IMR-90 (cell line): ENCODE measurements around the gene CH25H. TPM values are rescaled to one million over a fixed set of nuclear protein-coding genes. Genes with fewer than 3 reads are reported as not detected.

Source experiments
- ATAC-seq: fragments of 200-7000 bp; cut with Tn5 transposase; 2 replicates; pipeline ENCODE4 v1.9.1; 2020; ENCODE audit warnings: low read depth, mild to moderate bottlenecking, moderate library complexity
- BruUV-seq: library from RNA; stranded (reverse); fragments of 400-500 nt; replicated peaks from 2 replicates; lab custom pipeline; 2021; lab: Mats Ljungman, UMichigan
- CTCF ChIA-PET: fragments of 300-600 bp; formaldehyde crosslinking; extraction: SDS; loops from one replicate; lab custom pipeline; 2021; ENCODE audit warnings: antibody characterized with exemption; lab: Yijun Ruan, JAX
- POLR2A ChIA-PET: fragments of 300-600 bp; sonication (Branson Sonifier 250); formaldehyde crosslinking; loops from one replicate; lab custom pipeline; 2022; ENCODE audit warnings: antibody characterized with exemption; ENCODE audit not compliant: unreplicated experiment; lab: Charles Lee
- DNase-seq: peaks from one replicate; pipeline ENCODE4 v3.0.0; 2013
- H2AFZ ChIP-seq: replicated peaks from 2 replicates; pipeline ENCODE3; 2013; ENCODE audit warnings: low read length, mild to moderate bottlenecking; ENCODE audit not compliant: poor library complexity
- H2AK5ac ChIP-seq: 2 replicates; pipeline ENCODE4 v1.6.1; 2013; ENCODE audit warnings: low read depth, low read length, inconsistent platforms
- H2AK9ac ChIP-seq: replicated peaks from 2 replicates; pipeline ENCODE3; 2013; ENCODE audit warnings: mild to moderate bottlenecking, low read depth, low read length, moderate library complexity; ENCODE audit not compliant: poor library complexity
- H2BK120ac ChIP-seq: 2 replicates; pipeline ENCODE4 v1.6.1; 2013; ENCODE audit warnings: low read depth, low read length, inconsistent platforms
- H2BK15ac ChIP-seq: 3 replicates; pipeline ENCODE4 v1.6.1; 2013; ENCODE audit warnings: low read depth, low read length, inconsistent platforms
- H2BK20ac ChIP-seq: 2 replicates; pipeline ENCODE4 v1.6.1; 2013; ENCODE audit warnings: low read depth, mild to moderate bottlenecking, inconsistent platforms, low read length, moderate library complexity
- H2BK5ac ChIP-seq: 2 replicates; pipeline ENCODE4 v1.6.1; 2013; ENCODE audit warnings: mild to moderate bottlenecking, low read depth, low read length, inconsistent platforms; ENCODE audit not compliant: poor library complexity, severe bottlenecking
- H3K14ac ChIP-seq: replicated peaks from 2 replicates; pipeline ENCODE4 v1.6.1; 2013; ENCODE audit warnings: low read depth, low read length, inconsistent platforms
- H3K18ac ChIP-seq: 2 replicates; pipeline ENCODE4 v1.6.1; 2013; ENCODE audit warnings: low read depth, low read length, control low read depth
- H3K23ac ChIP-seq: 2 replicates; pipeline ENCODE4 v1.6.1; 2013; ENCODE audit warnings: low read depth, low read length, inconsistent platforms
- H3K27ac ChIP-seq: 2 replicates; pipeline ENCODE4 v1.5.1; 2013; ENCODE audit warnings: mild to moderate bottlenecking, control low read depth, low read length; ENCODE audit not compliant: insufficient read depth
- H3K27me3 ChIP-seq: 2 replicates; pipeline ENCODE4 v1.6.1; 2013; ENCODE audit warnings: low read length; ENCODE audit not compliant: control insufficient read depth, insufficient read depth
- H3K36me3 ChIP-seq: 2 replicates; pipeline ENCODE4 v1.6.1; 2013; ENCODE audit warnings: low read length, mixed read lengths; ENCODE audit not compliant: control insufficient read depth, insufficient read depth
- H3K4ac ChIP-seq: 2 replicates; pipeline ENCODE4 v1.6.1; 2013; ENCODE audit warnings: low read depth, low read length, inconsistent platforms
- H3K4me1 ChIP-seq: 2 replicates; pipeline ENCODE4 v1.6.1; 2013; ENCODE audit warnings: low read length, mixed read lengths; ENCODE audit not compliant: control insufficient read depth, insufficient read depth
- H3K4me2 ChIP-seq: 2 replicates; pipeline ENCODE4 v1.6.1; 2013; ENCODE audit warnings: low read depth, mild to moderate bottlenecking, control low read depth, low read length, moderate library complexity
- H3K4me3 ChIP-seq: 2 replicates; pipeline ENCODE4 v1.5.1; 2013; ENCODE audit warnings: low read depth, mild to moderate bottlenecking, control low read depth, low read length, moderate library complexity; ENCODE audit not compliant: insufficient read depth
- H3K56ac ChIP-seq: 2 replicates; pipeline ENCODE4 v1.6.1; 2013; ENCODE audit warnings: low read length, inconsistent platforms; ENCODE audit not compliant: insufficient read depth; ENCODE audit errors: extremely low read depth
- H3K79me1 ChIP-seq, 2 experiments: 2 replicates each; pipeline ENCODE4 v1.6.1; 2013; ENCODE audit warnings: low read length in 2 of 2, inconsistent platforms in 1 of 2, low read depth in 1 of 2
- H3K9ac ChIP-seq: 2 replicates; pipeline ENCODE4 v1.6.1; 2013; ENCODE audit warnings: low read depth, low read length, control low read depth
- H3K9me1 ChIP-seq: 2 replicates; pipeline ENCODE4 v1.6.1; 2013; ENCODE audit warnings: low read length, inconsistent platforms; ENCODE audit not compliant: insufficient read depth
- H3K9me3 ChIP-seq: 2 replicates; pipeline ENCODE4 v1.6.1; 2013; ENCODE audit warnings: low read length; ENCODE audit not compliant: control insufficient read depth, insufficient read depth
- H4K20me1 ChIP-seq: 2 replicates; pipeline ENCODE4 v1.6.1; 2013; ENCODE audit warnings: low read length, inconsistent platforms; ENCODE audit not compliant: insufficient read depth
- H4K5ac ChIP-seq: 2 replicates; pipeline ENCODE4 v1.6.1; 2013; ENCODE audit warnings: mild to moderate bottlenecking, low read depth, low read length, control low read depth
- H4K8ac ChIP-seq, 2 experiments: 2 replicates each; pipeline ENCODE4 v1.6.1; 2013; ENCODE audit warnings: low read depth in 2 of 2, low read length in 2 of 2, control low read depth in 1 of 2, inconsistent platforms in 1 of 2
- H4K91ac ChIP-seq: 2 replicates; pipeline ENCODE4 v1.6.1; 2013; ENCODE audit warnings: low read depth, low read length, inconsistent platforms; ENCODE audit not compliant: insufficient read depth
- BHLHE40 ChIP-seq: fragments of 150-350 bp; IDR thresholded peaks from 2 replicates; pipeline ENCODE4 v1.6.1; 2016; ENCODE audit warnings: mild to moderate bottlenecking, low read depth, low read length
- ELK1 ChIP-seq: fragments of 150-350 bp; IDR thresholded peaks from 2 replicates; pipeline ENCODE4 v1.6.1; 2016; ENCODE audit warnings: low read depth, mild to moderate bottlenecking, low read length, moderate library complexity, borderline replicate concordance
- MAFK ChIP-seq: IDR thresholded peaks from 2 replicates; pipeline ENCODE4 v1.6.1; 2012; ENCODE audit warnings: low read depth, low read length, improper control_type of control experiment
- MAZ ChIP-seq: IDR thresholded peaks from 2 replicates; pipeline ENCODE4 v1.6.1; 2012; ENCODE audit warnings: low read depth, mild to moderate bottlenecking, low read length, improper control_type of control experiment, moderate library complexity, borderline replicate concordance
- MXI1 ChIP-seq: IDR thresholded peaks from 2 replicates; pipeline ENCODE4 v1.6.1; 2012; ENCODE audit warnings: low read depth, mild to moderate bottlenecking, low read length, moderate library complexity, borderline replicate concordance
- NFE2L2 ChIP-seq: fragments of 150-350 bp; IDR thresholded peaks from 2 replicates; pipeline ENCODE4 v1.6.1; 2016; ENCODE audit warnings: low read depth, mild to moderate bottlenecking, low read length
- RCOR1 ChIP-seq: IDR thresholded peaks from 2 replicates; pipeline ENCODE4 v1.6.1; 2012; ENCODE audit warnings: mild to moderate bottlenecking, low read length, improper control_type of control experiment; ENCODE audit not compliant: insufficient replicate concordance
- WGBS, 2 experiments: methylation state at CpG; one replicate each; pipeline versions ENCODE4 v1.1.5 to v1.1.7; 2013; ENCODE audit warnings: missing lambda C conversion rate in 2 of 2; ENCODE audit not compliant: insufficient read length in 1 of 2; ENCODE audit errors: extremely low coverage in 2 of 2; 5-methylcytosine and 5-hydroxymethylcytosine counted together
- dilution Hi-C: fragments of 300-500 bp; cut with HindIII; formaldehyde crosslinking; loops from one replicate; pipeline ENCODE4 v1.14.3; 2018; ENCODE audit warnings: low sequenced_read_pairs; ENCODE audit not compliant: unreplicated experiment
- in situ Hi-C: fragments of 300-500 bp; cut with MboI; formaldehyde crosslinking; loops from 3 replicates; pipeline ENCODE4 v1.14.3; 2019; ENCODE audit warnings: low sequenced_read_pairs, inconsistent platforms, mixed read lengths
- intact Hi-C: fragments of 100-400 bp; cut with micrococcal nuclease; formaldehyde crosslinking; loops from 2 replicates; pipeline ENCODE4 v1.10.0; 2022
- polyA plus RNA-seq, 3 experiments: library from polyadenylated mRNA; depleted of rRNA; stranded (reverse); fragments of >200 nt; gene quantifications; 2 replicates each; pipeline ENCODE4 v1.2.3, GENCODE V29; 2012; ENCODE audit warnings: low replicate concordance in 1 of 3
- total RNA-seq: library from RNA; depleted of rRNA; stranded (reverse); fragments of >200 nt; gene quantifications from 2 replicates; pipeline ENCODE4 v1.2.3, GENCODE V29; 2012

CH25H gene
- total and polyA plus RNA-seq, 2 of the 4 experiments (the other 2 are of a cell fraction) = 0.12 to 0.18 TPM

GRCh38 chr10:89251409-89252224 lies 44.5 kb upstream of the CH25H start, which contains the start of gene LIPA:
Gene LIPA, minus strand, starts transcription at chr10:89251775. Its CDS starts 4,127 bp downstream, at chr10:89247648.
- Histone ChIP-seq H3K23ac (0 out of 2 replicates have a peak within 1 kb of the TSS, but pooled peaks have one; percentile 14), H3K4me1 (no peaks in the 10 kb centered on the region), H2AK9ac (peak within 1 kb of the TSS; percentile 38), H4K91ac (no peak within 1 kb of the TSS; the same call in 1 of the 2 replicates), H2BK15ac (no peak within 1 kb of the TSS; the same call in 2 of the 3 replicates), H4K5ac (no peak within 1 kb of the TSS), H4K20me1 (no peaks in the 10 kb centered on the region), H3K4ac (peak within 1 kb of the TSS; percentile 59), H2BK120ac (0 out of 2 replicates have a peak within 1 kb of the TSS, but pooled peaks have one; percentile 7), H3K9ac (peak within 1 kb of the TSS; percentile 32), H3K27me3 (peaks cover 1% of the 10 kb centered on the region; the same call in 1 of the 2 replicates), H3K36me3 (no peaks in the 10 kb centered on the region), H3K4me2 (peak within 1 kb of the TSS; percentile 58), H2BK20ac (no peak within 1 kb of the TSS), H3K79me1 (peaks cover 3 to 6% of the 10 kb centered on the region in 2 experiments; a peak in 2 of 4 replicates), H3K9me1 (no peaks in the 10 kb centered on the region), H4K8ac (peak within 1 kb of the TSS; percentile 41 to 69; a peak in 3 of 4 replicates), H3K27ac (peak within 1 kb of the TSS; percentile 12; the same call in 1 of the 2 replicates), H3K4me3 (peak within 1 kb of the TSS; percentile 63), H3K14ac (peak within 1 kb of the TSS; percentile 53), H2BK5ac (no peak within 1 kb of the TSS), H2AFZ (peak within 1 kb of the TSS; percentile 99), H3K9me3 (peaks cover 3% of the 10 kb centered on the region; the same call in 1 of the 2 replicates), H3K18ac (no peak within 1 kb of the TSS), H2AK5ac (0 out of 2 replicates have a peak within 1 kb of the TSS, but pooled peaks have one; percentile 21), H3K56ac (peak within 1 kb of the TSS; percentile 18; the same call in 1 of the 2 replicates)
- ChIA-PET CTCF (no interaction called here), POLR2A (no interaction called here)
- DNase-seq (peak; percentile 97), ATAC-seq (peak; percentile 99)
- dilution Hi-C loops (no loop called here), in situ Hi-C loops (no loop called here), intact Hi-C loops (no loop called here)
- BruUV-seq = no TSS peak
- TF ChIP-seq BHLHE40 (no peak), MAZ (peak; percentile 41; the same call in 1 of the 2 replicates), NFE2L2 (no peak), RCOR1 (no peak), MXI1 (peak; percentile 46; the same call in 1 of the 2 replicates), MAFK (no peak), ELK1 (no peak)
- 0% methylated on average over 24 of the region's 53 CpGs; no CpG with 5 or more reads in 1 of the 2 experiments for WGBS, 2 experiments
